OCI-LY1 (cell line): ENCODE results near the gene NRP1.

Experiments used
- H2AFZ ChIP-seq: fragments of 200-600 bp; sonication (generic), shearing (Covaris generic); 2 replicates; pipeline ENCODE4 v1.6.0; 2014; ENCODE audit warnings: antibody characterized with exemption, mild to moderate bottlenecking, low read length
- H3F3A ChIP-seq: fragments of 200-600 bp; sonication (generic), shearing (Covaris generic); 2 replicates; pipeline ENCODE4 v1.6.0; 2014; ENCODE audit warnings: mild to moderate bottlenecking, antibody characterized with exemption, low read length, moderate library complexity; ENCODE audit not compliant: insufficient read depth
- H3K27ac ChIP-seq: fragments of 200-600 bp; sonication (generic); 2 replicates; pipeline ENCODE4 v1.5.1; 2014; ENCODE audit warnings: low read length, mixed run types, mild to moderate bottlenecking, low read depth; ENCODE audit not compliant: poor library complexity, severe bottlenecking
- H3K27me3 ChIP-seq: fragments of 200-600 bp; sonication (generic); 2 replicates; pipeline ENCODE4 v1.6.0; 2014; ENCODE audit warnings: antibody characterized with exemption, mild to moderate bottlenecking, low read length, moderate library complexity; ENCODE audit not compliant: insufficient read depth
- H3K36me3 ChIP-seq: fragments of 200-600 bp; sonication (generic); 2 replicates; pipeline ENCODE4 v1.6.1; 2014; ENCODE audit warnings: mild to moderate bottlenecking, antibody characterized with exemption, low read length, moderate library complexity, mixed read lengths; ENCODE audit not compliant: insufficient read depth
- H3K4me1 ChIP-seq: fragments of 200-600 bp; sonication (generic); 2 replicates; pipeline ENCODE4 v1.5.1; 2014; ENCODE audit warnings: mild to moderate bottlenecking, low read length, moderate library complexity; ENCODE audit not compliant: insufficient read depth, severe bottlenecking
- H3K4me2 ChIP-seq: fragments of 200-600 bp; sonication (generic), shearing (Covaris generic); 2 replicates; pipeline ENCODE4 v1.6.1; 2014; ENCODE audit warnings: low read length
- H3K4me3 ChIP-seq: fragments of 200-600 bp; sonication (generic); 2 replicates; pipeline ENCODE4 v1.5.1; 2014; ENCODE audit warnings: low read length, low read depth, mild to moderate bottlenecking, mixed read lengths; ENCODE audit not compliant: poor library complexity, severe bottlenecking
- H3K79me2 ChIP-seq: fragments of 200-600 bp; shearing (Covaris generic); 2 replicates; pipeline ENCODE4 v1.6.1; 2016; ENCODE audit warnings: mixed run types, low read length, mixed read lengths; ENCODE audit not compliant: insufficient read depth
- H3K9ac ChIP-seq: fragments of 200-600 bp; sonication (generic), shearing (Covaris generic); 2 replicates; pipeline ENCODE4 v1.6.1; 2014; ENCODE audit warnings: mild to moderate bottlenecking, low read length, mixed read lengths
- H3K9me2 ChIP-seq: fragments of 200-600 bp; sonication (generic), shearing (Covaris generic); 2 replicates; pipeline ENCODE4 v1.6.1; 2014; ENCODE audit warnings: low read depth, mild to moderate bottlenecking, low read length, mixed read lengths
- H3K9me3 ChIP-seq: fragments of 200-600 bp; shearing (Covaris generic); 2 replicates; pipeline ENCODE4 v1.6.1; 2014; ENCODE audit warnings: low read length, mixed read lengths
- H4K20me1 ChIP-seq: fragments of 200-600 bp; sonication (generic), shearing (Covaris generic); 2 replicates; pipeline ENCODE4 v1.6.0; 2016; ENCODE audit warnings: mild to moderate bottlenecking, low read length; ENCODE audit not compliant: insufficient read depth
- EZH2 ChIP-seq: fragments of 200-600 bp; sonication (generic), shearing (Covaris generic); IDR thresholded peaks from 2 replicates; pipeline ENCODE4 v1.8.0; 2017; ENCODE audit warnings: borderline replicate concordance, mixed run types, mild to moderate bottlenecking, antibody characterized with exemption, low read length, moderate library complexity, mixed read lengths
- TF ChIP-seq, protein P1 (sequence below): fragments of 200-600 bp; sonication (generic), shearing (Covaris generic); IDR thresholded peaks from 2 replicates; pipeline ENCODE4 v1.5.1; 2017; ENCODE audit warnings: mild to moderate bottlenecking, antibody characterized with exemption, low read length, moderate library complexity, mixed read lengths

NRP1 gene

GRCh38 chr10:33247221-33247922, 87.1 kb downstream of the NRP1 start:
- H3K4me3 ChIP-seq, result no peak overlapping the region
- H4K20me1 ChIP-seq, result no peaks in the 10 kb centered on the region
- H3K4me1 ChIP-seq, result no peaks in the 10 kb centered on the region
- no peaks in the 10 kb centered on the region for H3K79me2 ChIP-seq
- H3K9me2 ChIP-seq, result no peaks in the 10 kb centered on the region
- H3K27me3 ChIP-seq, result no peaks in the 10 kb centered on the region
- no peaks in the 10 kb centered on the region; the same call in 1 of the 2 replicates for H3K36me3 ChIP-seq
- no peaks in the 10 kb centered on the region for H3K9me3 ChIP-seq
- no peak overlapping the region for H3K27ac ChIP-seq
- H3K9ac ChIP-seq, result no peak overlapping the region
- TF ChIP-seq EZH2, result no peak
- TF ChIP-seq, protein P1, sequence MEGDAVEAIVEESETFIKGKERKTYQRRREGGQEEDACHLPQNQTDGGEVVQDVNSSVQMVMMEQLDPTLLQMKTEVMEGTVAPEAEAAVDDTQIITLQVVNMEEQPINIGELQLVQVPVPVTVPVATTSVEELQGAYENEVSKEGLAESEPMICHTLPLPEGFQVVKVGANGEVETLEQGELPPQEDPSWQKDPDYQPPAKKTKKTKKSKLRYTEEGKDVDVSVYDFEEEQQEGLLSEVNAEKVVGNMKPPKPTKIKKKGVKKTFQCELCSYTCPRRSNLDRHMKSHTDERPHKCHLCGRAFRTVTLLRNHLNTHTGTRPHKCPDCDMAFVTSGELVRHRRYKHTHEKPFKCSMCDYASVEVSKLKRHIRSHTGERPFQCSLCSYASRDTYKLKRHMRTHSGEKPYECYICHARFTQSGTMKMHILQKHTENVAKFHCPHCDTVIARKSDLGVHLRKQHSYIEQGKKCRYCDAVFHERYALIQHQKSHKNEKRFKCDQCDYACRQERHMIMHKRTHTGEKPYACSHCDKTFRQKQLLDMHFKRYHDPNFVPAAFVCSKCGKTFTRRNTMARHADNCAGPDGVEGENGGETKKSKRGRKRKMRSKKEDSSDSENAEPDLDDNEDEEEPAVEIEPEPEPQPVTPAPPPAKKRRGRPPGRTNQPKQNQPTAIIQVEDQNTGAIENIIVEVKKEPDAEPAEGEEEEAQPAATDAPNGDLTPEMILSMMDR, result no peak
- no peak overlapping the region for H3K4me2 ChIP-seq
- no peaks in the 10 kb centered on the region for H3F3A ChIP-seq
- H2AFZ ChIP-seq, result no peak overlapping the region

- no peak overlapping the region for H3K9ac ChIP-seq
- H3K9me3 ChIP-seq, result no peaks in the 10 kb centered on the region
- no peaks in the 10 kb centered on the region for H3K9me2 ChIP-seq
- no peaks in the 10 kb centered on the region for H4K20me1 ChIP-seq
- no peak overlapping the region for H3K27ac ChIP-seq
- no peak overlapping the region for H3K4me3 ChIP-seq
- H2AFZ ChIP-seq, result no peak overlapping the region
- H3F3A ChIP-seq, result no peaks in the 10 kb centered on the region
- no peak overlapping the region for H3K4me2 ChIP-seq
- no peaks in the 10 kb centered on the region for H3K4me1 ChIP-seq
- TF ChIP-seq, protein P1, result no peak
- no peak for TF ChIP-seq EZH2
- H3K27me3 ChIP-seq, result no peaks in the 10 kb centered on the region
- no peaks in the 10 kb centered on the region for H3K79me2 ChIP-seq
- H3K36me3 ChIP-seq, result no peaks in the 10 kb centered on the region
Measured at GRCh38 chr10:33245343-33245742, 89.1 kb downstream of the NRP1 start.

DNA sequence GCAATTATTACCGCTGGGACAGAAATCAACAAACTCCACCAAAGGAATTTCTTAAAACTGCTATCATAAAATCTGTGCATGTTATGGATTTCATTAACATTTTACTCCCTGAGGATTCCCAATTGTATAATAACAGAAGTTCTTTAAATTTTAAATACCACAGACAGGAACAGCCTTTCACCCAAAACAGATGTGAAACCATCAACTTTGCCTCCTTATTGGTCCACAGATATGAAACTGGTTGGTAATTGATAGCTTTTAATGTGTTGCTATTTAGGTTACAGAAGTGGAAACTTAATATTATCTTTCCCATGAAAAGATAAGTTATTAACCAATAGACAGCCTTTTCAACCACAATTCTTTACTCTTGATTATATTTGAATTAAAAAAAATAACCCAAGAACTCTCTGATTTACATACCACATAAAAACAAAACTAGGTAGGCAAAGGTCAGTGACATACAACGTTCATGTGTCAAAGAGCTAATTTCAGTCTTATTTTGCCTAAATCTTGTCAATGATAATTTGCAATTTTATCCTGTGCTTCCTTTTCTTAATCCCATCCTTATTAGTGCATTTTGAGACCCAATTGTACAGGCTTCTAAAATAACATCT, 90.0 kb downstream of the NRP1 start:
- H3K4me2 ChIP-seq, result no peak overlapping the region
- TF ChIP-seq EZH2, result no peak
- TF ChIP-seq, protein P1, result no peak
- no peaks in the 10 kb centered on the region for H4K20me1 ChIP-seq
- no peaks in the 10 kb centered on the region for H3K4me1 ChIP-seq
- H3K27me3 ChIP-seq, result no peaks in the 10 kb centered on the region
- H3K9me3 ChIP-seq, result no peaks in the 10 kb centered on the region
- no peak overlapping the region for H3K4me3 ChIP-seq
- H3K79me2 ChIP-seq, result no peaks in the 10 kb centered on the region
- no peak overlapping the region for H3K9ac ChIP-seq
- no peak overlapping the region for H2AFZ ChIP-seq
- H3K36me3 ChIP-seq, result no peaks in the 10 kb centered on the region
- H3F3A ChIP-seq, result no peaks in the 10 kb centered on the region
- no peak overlapping the region for H3K27ac ChIP-seq
- H3K9me2 ChIP-seq, result no peaks in the 10 kb centered on the region
